Measurements from ENCODE around the gene RAB37.

GRCh38 chr17:74756891-74757290 is 19.8 kb downstream of the RAB37 start:
- TF ChIP-seq CTCF (IDR thresholded peaks at IDR 0.05 in 4 of 5, conservative IDR thresholded peaks at IDR 0.05 in 1 of 5) (no peak), POLR2A (IDR thresholded peaks at IDR 0.05) (no peak)

Data from gastrocnemius medialis (tissue), 4 donors.